HG02852 (cell line): Measurements from ENCODE around the gene THAP4.
A peak's percentile ranks its signal among the peaks of the same experiment; 100 is the strongest.

ENCODE experiments used
- ATAC-seq: cut with Tn5 transposase; IDR thresholded peaks from one replicate; pipeline ENCODE4 v1.9.1; 2021; ENCODE audit warnings: mild to moderate bottlenecking, moderate library complexity; ENCODE audit not compliant: unreplicated experiment

Gene THAP4, protein sequence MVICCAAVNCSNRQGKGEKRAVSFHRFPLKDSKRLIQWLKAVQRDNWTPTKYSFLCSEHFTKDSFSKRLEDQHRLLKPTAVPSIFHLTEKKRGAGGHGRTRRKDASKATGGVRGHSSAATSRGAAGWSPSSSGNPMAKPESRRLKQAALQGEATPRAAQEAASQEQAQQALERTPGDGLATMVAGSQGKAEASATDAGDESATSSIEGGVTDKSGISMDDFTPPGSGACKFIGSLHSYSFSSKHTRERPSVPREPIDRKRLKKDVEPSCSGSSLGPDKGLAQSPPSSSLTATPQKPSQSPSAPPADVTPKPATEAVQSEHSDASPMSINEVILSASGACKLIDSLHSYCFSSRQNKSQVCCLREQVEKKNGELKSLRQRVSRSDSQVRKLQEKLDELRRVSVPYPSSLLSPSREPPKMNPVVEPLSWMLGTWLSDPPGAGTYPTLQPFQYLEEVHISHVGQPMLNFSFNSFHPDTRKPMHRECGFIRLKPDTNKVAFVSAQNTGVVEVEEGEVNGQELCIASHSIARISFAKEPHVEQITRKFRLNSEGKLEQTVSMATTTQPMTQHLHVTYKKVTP

GRCh38 chr2:241637018-241637794, at the start of gene THAP4, which contains the start of gene ATG4B:
TSS of gene THAP4 (minus strand) at chr2:241637158. CDS start at chr2:241637017, 141 bp downstream.
TSS of gene ATG4B (plus strand) at chr2:241637693. CDS start at chr2:241637715, 22 bp downstream.
- ATAC-seq: peak; percentile 55

DNA sequence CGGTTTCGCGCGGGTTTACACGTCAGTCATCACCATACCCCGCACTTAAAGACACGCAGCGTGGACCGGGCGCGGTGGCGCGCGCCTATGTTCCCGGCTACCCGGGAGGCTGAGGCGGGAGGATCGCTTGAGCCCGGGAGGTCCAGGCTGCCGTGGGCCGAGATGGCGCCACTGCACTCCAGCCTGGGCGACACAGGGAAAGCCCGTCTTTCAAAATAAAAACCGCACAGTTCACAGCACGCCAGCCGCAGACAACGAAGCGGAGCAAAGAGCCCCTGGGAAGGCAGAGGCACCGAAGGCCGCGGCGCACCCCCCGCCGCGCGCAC, 49.3 kb upstream of the THAP4 start:
- peak; percentile 11 for ATAC-seq

- ATAC-seq: no peak
Observed at GRCh38 chr2:241680827-241681599, 44.1 kb upstream of the THAP4 start.

- ATAC-seq: no peak
Observed at GRCh38 chr2:241680044-241680443, 43.1 kb upstream of the THAP4 start.

GRCh38 chr2:241678784-241679540, 42.0 kb upstream of the THAP4 start:
- ATAC-seq: no peak

GRCh38 chr2:241678307-241678706, 41.3 kb upstream of the THAP4 start:
- ATAC-seq: no peak

- no peak for ATAC-seq
Observed at GRCh38 chr2:241677392-241677791, 40.4 kb upstream of the THAP4 start.

GRCh38 chr2:241676665-241677064, 39.7 kb upstream of the THAP4 start:
- no peak for ATAC-seq

DNA sequence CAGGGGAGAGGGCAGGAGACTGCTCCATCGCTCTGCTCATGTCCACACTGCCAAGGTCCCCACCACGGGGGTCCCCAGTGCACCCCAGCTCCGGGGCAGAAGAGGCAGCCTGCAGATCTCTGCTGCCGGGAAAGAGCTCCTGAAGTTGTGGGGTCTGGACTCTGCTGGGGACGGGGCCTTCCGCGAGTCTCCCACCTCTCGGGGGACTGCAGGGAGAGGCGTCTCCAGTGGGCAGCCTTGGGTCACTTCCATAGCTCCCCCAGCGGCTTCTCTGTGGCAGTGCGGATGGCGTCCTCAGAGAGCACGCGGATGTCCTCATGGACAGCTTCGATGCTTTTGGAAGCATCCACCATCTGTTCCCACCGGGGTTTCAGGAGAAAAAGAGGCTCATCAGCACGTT, 38.9 kb upstream of the THAP4 start:
- ATAC-seq: no peak

DNA sequence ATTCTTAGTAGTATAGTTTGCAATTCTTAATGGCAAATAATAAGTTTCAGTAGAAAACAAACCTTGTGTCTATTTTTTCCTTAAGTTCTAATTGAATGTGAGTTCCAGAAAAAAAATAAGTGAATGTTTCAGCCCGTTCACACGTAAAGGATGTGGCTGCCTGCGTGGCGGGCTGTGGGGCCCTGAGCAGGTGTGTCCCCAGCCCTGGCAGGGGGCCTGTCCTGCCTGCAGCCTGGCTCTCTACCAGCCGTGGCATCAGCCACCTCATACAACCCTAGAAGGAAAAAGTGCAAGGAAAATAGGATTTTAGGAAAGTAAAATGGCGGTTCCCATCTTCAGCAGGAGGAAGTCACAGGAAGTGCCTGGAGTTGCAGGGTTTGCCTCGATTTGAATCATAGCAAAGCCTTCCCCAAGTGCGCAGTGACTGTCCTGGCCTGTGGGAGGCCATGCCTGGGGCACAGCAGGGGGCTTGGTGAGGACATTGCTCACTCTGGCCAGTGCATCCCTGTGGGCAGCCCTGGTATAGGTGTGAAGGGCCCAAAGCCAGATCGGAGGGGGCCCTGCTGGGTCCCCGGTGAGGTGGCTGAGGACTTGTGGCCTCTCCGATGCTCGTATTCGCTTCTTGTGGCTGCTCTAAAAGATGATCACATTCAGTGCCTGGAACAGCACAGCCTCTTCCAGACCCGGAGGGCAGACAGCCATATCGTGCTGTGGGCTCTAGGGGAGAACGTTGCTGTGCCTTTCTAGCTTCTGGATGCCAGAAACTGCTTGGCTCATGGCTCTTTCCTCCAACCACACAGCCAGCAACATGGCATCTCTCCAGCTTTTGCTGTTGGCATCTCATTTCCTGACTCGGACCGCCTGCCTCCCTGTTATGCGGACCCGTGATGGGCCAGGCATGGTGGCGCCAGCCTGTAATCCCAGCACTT, 37.1 kb upstream of the THAP4 start:
- ATAC-seq: no peak

DNA sequence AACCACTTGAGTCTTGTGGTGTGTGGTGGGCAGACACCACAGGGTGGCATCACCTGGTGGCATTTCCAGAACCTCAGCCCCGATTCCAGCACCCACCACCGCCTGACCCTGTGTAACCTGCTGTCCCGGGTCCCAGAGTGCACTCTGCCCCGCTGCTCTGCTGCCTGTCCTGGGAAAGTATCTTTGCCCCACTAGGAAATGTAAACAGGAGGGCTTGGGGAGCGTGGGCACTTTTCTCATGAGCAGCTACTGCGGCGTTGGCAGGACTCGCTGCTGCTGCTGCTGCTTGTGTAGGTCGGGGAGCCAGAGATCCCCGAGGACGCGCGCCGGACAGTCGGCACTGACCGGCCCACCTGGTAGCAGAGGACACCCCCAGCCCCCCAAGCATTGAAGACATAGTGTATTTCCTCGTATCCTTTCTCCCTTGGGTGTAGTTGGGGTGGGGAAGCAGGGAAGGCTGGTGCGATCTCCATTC, 36.3 kb upstream of the THAP4 start:
- ATAC-seq: no peak

- ATAC-seq: no peak
Observed at GRCh38 chr2:241672243-241673188, 35.6 kb upstream of the THAP4 start.

DNA sequence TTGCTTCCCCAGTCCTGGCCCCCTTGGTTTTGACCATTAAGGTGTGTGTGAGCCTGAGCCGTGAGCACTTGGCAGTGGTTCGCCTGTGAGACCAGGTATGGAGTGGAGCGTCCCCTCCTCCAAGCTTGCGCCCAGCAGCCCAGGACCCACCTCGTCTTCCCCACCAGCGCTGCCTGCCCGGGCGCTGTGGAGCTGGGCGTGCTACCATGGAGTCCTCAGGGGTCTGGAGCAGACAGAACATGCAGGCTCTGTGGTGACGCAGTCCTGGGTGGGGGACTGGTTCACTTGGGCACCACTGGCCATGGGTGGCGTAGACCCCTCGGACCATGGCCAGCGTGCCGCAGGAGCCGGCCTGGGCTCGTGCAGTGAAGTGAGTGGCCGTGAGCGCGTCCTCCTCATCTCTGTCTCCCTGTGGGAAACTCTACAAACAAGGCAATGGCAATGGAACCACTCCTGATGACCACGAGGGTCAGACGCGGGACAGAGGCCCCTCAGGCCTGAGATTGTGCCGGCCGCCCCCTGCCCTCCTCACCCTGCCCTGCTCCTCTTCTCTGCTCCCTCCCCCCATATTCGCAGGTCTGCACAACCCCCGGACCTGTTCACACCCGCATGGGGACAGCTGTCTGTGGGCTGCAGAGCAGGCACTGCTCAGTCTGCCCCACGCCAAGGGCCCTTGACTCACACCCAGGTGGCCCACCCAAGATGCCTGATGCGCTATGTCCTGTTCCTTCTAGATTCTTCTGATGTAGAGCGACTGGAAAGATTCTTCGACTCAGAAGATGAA, 34.7 kb upstream of the THAP4 start:
- no peak for ATAC-seq

- ATAC-seq: no peak
Observed at GRCh38 chr2:241670333-241671110, 33.6 kb upstream of the THAP4 start.

- no peak for ATAC-seq
Observed at GRCh38 chr2:241668839-241669238, 31.9 kb upstream of the THAP4 start.

DNA sequence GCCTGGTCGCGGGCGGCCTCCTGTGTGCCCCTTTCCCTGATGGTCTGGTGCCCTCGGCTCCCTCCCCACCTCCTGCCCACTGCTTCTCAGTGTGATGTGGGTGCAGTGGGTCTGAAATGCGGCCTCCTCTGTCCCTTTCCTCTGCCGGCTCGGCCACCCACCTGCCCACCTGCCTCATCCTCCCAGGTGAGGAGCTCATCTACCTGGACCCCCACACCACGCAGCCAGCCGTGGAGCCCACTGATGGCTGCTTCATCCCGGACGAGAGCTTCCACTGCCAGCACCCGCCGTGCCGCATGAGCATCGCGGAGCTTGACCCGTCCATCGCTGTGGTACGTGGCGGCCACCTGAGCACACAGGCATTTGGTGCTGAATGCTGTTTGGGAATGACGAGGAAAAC, 31.4 kb upstream of the THAP4 start:
- ATAC-seq: no peak
